Bronchial epithelial cell (primary cell): ENCODE data around the gene RHBDL1. TPM values are rescaled to one million over a fixed set of nuclear protein-coding genes. Genes with fewer than 3 reads are reported as not detected.

Experiments
- DNase-seq: peaks from one replicate; pipeline ENCODE4 v3.0.0-alpha.2; 2010; ENCODE audit warnings: low read depth
- FAIRE-seq: peaks from 2 replicates; lab custom pipeline; 2011; peaks lifted over from hg19 to GRCh38; lab: Jason Lieb, UNC
- H3K27me3 ChIP-seq: 2 replicates; pipeline ENCODE4 v1.5.1; 2011; ENCODE audit warnings: low read length; ENCODE audit not compliant: control insufficient read depth, insufficient read depth
- H3K36me3 ChIP-seq: 2 replicates; pipeline ENCODE4 v1.5.1; 2011; ENCODE audit warnings: low read length; ENCODE audit not compliant: control insufficient read depth, insufficient read depth
- H3K4me3 ChIP-seq: 2 replicates; pipeline ENCODE4 v1.5.1; 2011; ENCODE audit warnings: mild to moderate bottlenecking, low read depth, low read length, control low read depth
- CTCF ChIP-seq: IDR thresholded peaks from 2 replicates; pipeline ENCODE4 v1.5.1; 2011; ENCODE audit warnings: mild to moderate bottlenecking, moderate library complexity, low read length, control low read depth, inconsistent platforms; ENCODE audit not compliant: insufficient read depth, severe bottlenecking
- total RNA-seq: library from RNA; depleted of rRNA; stranded (reverse); fragments of >200 nt; gene quantifications from 2 replicates; pipeline ENCODE4 v1.2.1, GENCODE V29; 2014

Gene RHBDL1
- total RNA-seq, 1 donor from 2014 or later: 14.0 TPM

- Histone ChIP-seq H3K27me3 (no peaks in the 10 kb centered on the region), H3K4me3 (no peak overlapping the region), H3K36me3 (peaks cover 11% of the 10 kb centered on the region)
- DNase-seq (no peak), FAIRE-seq (no peak)
- TF ChIP-seq CTCF: no peak
These were observed 16.5 kb upstream of the RHBDL1 start for GRCh38 chr16:658679-659571.

GRCh38 chr16:659618-660017 is 15.9 kb upstream of the RHBDL1 start:
- Histone ChIP-seq H3K36me3 (peaks cover 11% of the 10 kb centered on the region), H3K4me3 (no peak overlapping the region), H3K27me3 (no peaks in the 10 kb centered on the region)
- no peak for TF ChIP-seq CTCF
- FAIRE-seq (no peak), DNase-seq (no peak)

- DNase-seq: no peak
These were observed 15.4 kb upstream of the RHBDL1 start for GRCh38 chr16:660132-660458.

GRCh38 chr16:660459-661183 is 14.8 kb upstream of the RHBDL1 start:
- DNase-seq (peak; percentile 65), FAIRE-seq (no peak)
- TF ChIP-seq CTCF: peak; percentile 69
- Histone ChIP-seq H3K4me3 (no peak overlapping the region), H3K36me3 (peaks cover 8% of the 10 kb centered on the region), H3K27me3 (no peaks in the 10 kb centered on the region)

More at GRCh38 chr16:660132-660458, 15.4 kb upstream of the RHBDL1 start:
- no peaks in the 10 kb centered on the region for H3K27me3 ChIP-seq
- no peak for FAIRE-seq
- peaks cover 11% of the 10 kb centered on the region for H3K36me3 ChIP-seq
- H3K4me3 ChIP-seq: no peak overlapping the region
- TF ChIP-seq CTCF: no peak

- no peaks in the 10 kb centered on the region for H3K27me3 ChIP-seq
- TF ChIP-seq CTCF: no peak
- DNase-seq (no peak), FAIRE-seq (no peak)
- H3K4me3 ChIP-seq: no peak overlapping the region
- peaks cover 8% of the 10 kb centered on the region for H3K36me3 ChIP-seq
These were observed 14.2 kb upstream of the RHBDL1 start for GRCh38 chr16:661184-661821.
